GM19043 (cell line): ENCODE results near the gene KPNA1.
A peak's percentile ranks its signal among the peaks of the same experiment; 100 is the strongest.

Experiments used
- ATAC-seq: cut with Tn5 transposase; IDR thresholded peaks from one replicate; pipeline ENCODE4 v1.9.1; 2021; ENCODE audit warnings: low read depth; ENCODE audit not compliant: unreplicated experiment

Gene KPNA1

DNA sequence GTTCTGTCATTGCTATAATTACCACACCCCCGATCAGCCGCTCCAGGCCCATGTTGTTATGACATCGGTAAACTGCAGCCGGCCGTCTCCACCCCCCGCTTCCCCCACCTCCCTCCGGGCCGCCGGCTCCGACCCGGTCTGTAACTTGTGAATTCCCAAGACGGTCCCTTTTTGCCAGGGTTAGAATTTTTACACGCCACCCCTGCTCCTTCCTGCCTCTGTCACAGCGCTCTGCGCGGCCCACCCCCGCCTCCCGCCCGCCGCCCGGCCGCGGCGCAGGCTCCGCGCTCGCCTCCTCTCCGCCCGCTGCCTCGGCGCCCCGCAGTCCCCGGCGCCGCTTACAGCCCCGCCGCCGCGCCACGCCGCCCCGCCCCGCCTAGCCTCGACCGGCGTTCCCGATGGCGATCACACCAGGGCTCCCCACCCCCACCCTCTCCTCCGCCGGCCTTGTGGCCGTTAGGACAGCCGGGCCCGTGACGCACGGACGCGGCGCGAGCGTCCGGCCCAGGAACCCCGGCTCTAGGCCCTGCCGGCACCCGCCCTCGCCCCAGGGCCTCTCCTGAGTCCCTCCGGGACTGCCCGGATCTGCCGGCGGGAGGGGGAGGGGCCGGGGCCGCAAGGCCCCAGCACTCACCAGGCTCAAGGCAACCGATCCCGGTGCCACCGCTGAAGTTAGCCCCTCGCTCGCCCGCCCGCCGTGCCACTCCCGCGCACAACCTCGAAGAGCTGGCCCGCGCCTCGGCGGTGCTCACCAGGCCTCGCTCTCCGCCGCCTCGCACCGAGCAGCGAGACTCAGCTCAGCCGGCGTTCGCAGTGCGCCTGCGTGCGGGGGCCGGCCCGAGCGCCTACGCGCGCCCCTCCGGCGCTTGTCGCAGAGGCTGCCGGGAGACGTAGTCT is at the start of gene KPNA1:
TSS of gene KPNA1 (minus strand) at position 817 of the 897 bp plus-strand sequence. CDS start 18,374 bp downstream, outside the sequence.
- peak; percentile 86 for ATAC-seq

DNA sequence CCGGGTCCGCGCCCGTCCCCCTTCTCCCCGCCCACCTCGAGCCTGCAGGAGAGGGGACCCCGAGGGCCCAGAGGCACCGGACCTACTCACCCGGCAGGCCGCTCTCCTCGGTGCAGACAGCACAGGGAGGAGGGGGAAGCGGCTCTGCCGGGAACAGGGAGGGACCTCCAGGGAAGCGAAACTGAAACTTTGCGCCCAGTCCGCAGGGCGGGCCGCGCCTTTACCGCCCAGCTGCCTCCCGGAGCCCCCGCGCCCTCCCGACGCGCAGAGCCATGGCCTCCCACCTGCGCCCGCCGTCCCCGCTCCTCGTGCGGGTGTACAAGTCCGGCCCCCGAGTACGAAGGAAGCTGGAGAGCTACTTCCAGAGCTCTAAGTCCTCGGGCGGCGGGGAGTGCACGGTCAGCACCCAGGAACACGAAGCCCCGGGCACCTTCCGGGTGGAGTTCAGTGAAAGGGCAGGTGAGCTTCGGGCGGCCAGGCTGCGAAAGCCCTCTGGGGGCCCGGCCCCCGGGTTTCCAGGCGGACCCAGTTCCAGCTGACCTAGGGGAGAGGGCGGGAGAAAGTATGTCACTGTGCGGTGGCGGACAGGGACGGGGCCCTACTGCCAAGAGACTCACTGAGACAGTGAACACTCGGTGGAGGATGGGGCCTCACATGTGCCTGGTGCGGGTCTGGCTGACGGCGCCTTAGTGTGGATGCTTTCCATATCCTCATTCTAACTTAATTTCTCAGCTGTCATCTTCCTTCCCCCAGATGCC is 49.6 kb upstream of the KPNA1 start, which contains the start of the genes DTX3L and PARP9:
TSS of gene DTX3L (plus strand) at position 184 of the 758 bp plus-strand sequence. CDS start at position 273, 89 bp downstream.
TSS of gene PARP9 (minus strand) at position 146 of the 758 bp plus-strand sequence. CDS start 4,680 bp downstream, outside the sequence.
- ATAC-seq, result peak; percentile 57

DNA sequence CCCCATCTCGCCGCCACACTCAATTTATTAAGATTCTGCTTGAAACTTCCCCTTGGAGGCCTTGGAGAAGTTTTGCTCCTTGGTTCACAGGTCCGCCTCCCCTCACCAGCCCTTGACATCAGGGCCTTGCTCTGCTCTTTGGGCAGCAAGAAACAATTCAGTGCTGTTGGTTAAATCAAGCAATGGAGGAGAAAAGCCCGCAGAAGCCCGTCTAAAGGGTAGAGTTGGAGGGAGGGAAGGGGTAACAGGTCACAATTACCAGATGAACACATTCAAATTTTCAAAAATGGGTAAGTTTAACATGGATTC is 48.9 kb upstream of the KPNA1 start:
- ATAC-seq, result no peak

DNA sequence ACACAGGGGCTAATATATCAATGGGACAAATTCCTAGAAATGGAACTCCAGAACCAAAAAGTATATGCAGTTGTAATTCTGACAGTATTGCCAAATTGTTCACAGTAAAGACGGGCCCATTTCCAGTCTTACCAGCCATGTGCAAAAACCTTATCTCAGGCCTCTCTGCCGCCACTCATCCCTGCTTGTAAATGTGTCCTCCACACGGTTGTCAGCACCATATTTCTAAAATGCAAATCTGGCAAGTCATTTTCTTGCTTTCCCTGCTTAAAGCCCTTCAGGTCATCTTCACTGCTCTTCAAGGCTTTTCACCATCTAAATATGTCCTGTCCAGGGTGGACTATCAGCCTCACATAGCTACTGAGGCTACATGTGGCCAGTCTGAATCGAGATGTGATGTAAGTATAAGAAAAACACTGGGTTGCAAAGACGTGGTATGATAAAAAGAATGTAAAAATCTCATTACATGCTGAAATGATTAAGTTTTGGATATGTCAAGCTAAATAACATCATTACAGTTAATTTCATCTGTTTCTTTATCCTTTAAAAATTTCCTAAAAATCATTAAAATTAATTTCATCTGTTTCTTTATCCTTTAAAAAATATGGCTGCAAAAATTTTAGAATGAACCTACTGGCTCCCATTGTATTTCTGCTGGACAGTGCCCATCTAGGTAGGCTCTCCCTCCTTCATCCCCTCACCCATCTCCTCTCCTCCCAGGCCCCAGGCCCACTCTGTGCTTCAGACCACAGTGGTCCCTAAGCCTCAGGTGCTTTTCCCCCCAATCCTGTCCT is 48.4 kb upstream of the KPNA1 start:
- no peak for ATAC-seq

DNA sequence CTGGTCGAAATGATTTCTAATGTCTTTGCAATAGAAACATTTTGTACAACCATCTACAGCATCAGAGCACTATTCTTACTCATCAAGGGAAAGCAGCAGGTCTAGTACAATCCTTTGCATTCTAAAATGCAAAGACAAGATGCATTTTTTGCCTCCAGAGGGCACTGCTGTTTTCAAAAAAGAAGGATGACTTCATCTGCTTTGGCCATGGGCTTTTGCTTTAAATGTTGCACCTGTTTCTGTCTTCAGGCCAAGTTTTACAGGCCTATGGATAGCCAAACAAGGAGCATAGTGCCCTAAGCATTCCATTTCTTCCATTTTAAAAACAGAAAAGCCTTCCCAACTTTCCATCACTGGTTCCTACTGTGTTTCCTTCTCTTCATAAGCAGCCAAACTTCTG is 45.9 kb upstream of the KPNA1 start:
- ATAC-seq, result no peak

DNA sequence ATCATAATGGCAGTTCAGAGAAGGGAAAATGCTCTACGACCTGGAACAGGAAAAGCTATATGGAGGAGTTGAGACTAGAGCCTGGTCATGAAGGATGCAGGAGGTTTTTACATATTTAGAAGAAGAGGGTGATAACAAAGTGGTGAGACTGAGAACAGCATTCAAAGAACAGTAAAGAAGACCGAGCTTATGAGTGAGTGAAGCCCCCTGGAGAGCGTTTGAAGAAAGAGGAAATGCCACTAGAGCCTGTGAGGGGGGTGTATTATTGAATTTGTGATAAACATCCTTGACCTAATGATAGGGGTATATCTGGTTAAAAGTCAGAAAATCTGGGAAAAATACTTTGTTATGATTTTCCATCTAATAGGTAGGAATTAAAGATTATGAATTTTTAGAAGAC is 45.2 kb upstream of the KPNA1 start:
- ATAC-seq, result no peak

DNA sequence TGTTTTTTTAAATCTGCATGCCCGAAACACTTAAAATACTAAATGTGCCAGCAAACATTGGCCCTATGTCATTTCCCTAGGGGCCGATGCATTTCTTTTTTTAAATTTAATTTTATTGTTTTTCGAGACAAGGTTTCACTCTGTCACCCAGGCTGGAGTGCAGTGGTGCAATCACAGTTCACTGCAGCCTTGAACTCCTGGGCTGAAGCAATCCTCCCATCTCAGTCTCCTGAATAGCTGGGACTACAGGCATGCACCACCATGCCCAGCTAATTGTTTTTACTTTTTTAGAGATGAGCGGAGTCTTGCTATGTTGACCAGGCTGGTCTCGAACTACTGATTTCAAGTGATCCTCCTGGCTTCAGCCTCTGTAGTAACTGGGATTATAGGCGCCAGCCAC is 43.9 kb upstream of the KPNA1 start:
- ATAC-seq, result no peak

DNA sequence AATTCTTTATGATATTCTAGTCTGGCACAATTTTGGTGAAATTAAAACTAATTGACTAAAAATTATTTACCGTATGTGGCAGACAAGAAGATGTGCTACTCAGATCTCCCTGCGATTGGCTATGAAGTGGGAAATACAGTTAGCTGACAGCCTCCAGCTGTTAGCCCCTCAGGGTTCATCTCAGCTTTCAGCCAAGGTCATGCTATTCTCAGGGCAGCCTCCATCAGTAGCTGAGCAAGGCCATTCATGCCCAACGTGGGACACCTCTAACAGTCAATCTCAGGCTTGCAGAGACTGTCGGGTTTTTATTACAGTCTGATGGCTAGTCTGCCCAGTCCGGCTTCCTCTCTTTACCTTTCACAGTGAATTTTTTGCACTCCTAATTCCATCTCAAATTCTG is 42.6 kb upstream of the KPNA1 start:
- ATAC-seq, result no peak

DNA sequence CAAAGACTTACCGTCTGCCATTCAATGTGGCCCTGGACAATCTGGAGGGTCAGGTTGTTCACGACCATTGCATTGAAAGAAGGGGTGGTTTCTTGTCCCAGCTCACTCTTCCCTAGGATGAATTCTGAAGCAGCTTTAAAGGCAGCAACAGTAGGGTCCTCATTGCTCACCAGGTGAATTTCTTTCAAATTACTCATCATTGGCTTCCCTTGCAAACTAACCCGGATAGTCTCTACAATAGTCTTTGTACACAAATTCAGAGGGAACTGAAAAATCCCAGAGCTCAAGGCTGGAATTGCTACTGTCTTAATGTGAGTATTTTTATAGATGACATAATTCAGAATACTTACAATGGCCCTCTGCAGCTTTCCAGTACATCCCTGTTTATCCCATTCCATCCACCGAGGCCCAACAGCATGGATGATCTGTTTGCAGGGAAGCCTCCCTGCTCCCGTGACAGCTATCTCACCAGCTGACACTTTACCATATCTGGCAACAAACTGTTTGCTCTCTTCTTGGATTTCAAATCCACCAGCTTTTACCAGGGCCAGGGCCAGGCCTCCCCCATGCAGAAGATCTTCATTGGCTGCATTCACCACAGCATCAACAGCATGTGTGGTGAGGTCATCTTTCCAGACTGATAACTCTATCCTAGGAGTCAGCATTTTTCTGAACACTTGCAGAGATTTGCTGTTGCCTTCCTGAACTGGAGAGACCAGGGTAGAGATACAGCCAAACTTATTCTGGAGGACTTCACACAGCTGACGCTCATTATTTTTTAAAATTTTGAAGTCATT is 40.7 kb upstream of the KPNA1 start:
- ATAC-seq, result no peak

DNA sequence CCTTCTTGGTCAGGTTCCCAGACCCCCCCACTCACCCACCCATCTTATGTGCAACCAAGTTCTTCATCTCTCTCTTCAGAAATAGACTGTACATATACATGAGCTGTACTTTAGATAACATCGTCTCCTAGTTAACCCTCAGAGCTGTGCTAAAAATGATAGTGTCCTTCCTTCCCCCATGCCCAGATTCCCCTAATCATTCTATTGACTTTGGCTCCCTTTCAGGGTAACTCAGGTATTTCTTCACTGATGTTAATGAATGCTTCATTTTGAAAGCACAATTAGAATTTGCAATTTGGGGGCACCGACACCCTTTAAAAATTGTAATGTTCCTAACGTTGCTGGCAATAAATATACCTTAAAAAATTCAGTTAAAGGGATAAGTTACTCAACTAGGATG is 38.4 kb upstream of the KPNA1 start:
- ATAC-seq, result no peak

DNA sequence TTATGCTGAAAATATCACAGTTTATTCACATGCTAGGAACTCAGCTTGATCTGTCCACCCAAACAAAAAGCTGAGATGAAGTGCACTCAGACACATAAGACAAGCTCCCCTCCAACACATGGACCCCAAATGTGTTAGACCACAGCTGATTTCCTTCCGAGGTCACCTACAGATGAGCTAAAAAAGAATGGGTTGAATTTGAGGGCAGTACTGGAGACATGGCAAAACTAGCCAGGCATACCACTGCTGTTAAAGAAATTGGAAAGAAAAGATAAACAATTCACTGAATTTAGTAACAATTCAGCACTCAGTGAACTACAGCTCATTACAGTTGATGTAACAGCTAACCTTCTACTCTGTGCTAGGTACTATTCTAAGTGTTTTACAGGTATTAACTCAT is 33.9 kb upstream of the KPNA1 start:
- ATAC-seq, result no peak

DNA sequence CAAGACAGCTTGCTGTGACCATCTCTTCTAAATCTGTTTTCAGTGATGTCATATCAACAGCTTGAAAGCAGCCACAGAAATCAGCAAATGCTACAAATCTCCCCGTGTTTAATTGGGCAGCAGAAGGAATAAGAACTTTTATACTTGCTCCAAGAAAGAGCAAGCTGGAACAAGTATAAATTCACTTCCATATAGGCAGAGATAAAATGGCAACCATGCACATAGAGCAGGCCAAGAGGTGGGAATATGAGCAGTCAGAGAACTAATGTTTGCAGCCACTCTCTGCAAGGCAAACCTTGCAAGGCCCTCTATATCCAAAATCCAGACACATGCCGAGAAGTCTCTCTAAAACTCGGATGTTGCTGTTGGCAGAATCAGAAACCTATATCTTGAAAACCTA is 33.3 kb upstream of the KPNA1 start:
- no peak for ATAC-seq

DNA sequence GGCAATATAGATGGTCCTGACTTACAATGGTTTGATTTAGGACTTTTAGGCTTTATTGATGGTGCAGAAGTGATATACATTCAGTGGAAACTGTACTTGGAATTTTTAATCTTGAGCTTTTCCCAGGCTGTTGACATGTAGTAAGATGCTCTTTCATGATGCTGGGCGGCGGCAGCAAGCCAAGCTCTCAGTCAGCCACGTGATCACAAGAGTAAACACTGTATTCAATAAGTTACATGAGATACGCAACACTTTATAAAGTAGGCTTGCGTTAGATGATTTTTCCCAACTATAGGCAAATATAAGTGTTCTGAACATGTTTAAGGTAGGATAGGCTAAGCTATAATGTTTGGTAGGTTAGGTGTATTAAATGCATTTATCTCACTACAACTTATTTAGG is 31.4 kb upstream of the KPNA1 start:
- ATAC-seq, result no peak

DNA sequence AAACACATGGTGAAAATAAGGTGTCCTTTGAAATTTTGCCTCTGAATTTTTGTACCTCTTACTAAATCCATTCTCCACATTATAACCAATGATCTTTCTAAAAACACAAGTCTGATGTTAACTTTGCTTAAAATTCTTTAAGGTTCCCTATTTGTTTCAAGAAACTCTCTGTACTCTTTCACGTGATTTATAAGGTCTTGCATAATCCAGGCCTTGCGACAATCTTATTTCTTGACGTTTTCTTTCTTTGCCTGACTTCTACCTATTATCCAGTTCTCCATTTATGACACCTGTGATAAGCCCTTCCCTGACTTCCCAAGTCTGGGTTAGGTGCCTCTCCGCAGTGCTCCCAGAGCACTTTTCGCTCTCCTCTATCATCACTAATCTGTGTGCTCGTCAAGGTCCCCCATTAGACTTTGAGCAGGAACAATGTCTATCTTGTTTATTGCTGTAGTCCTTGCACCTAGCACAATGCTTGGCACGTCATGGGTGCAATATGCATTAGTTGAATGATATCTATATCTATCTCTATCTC is 24.3 kb upstream of the KPNA1 start:
- no peak for ATAC-seq

DNA sequence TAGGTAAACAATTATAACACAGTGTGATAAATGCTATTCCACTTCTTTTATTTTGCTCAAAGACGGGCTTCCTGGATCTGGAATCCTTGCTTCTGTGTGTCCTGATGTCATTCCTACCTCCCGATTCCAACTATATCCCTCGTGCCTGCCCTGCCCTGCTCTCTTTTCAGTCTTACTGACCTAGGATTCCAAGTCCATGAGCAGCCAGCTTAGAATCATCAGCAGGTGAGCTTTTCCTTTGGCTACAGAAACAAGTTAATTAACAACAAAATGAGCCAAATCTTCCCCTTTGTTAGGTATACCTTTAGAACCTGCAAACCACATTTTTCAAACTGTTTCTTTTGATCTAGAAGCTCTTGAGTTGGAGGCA is 21.9 kb upstream of the KPNA1 start:
- no peak for ATAC-seq

DNA sequence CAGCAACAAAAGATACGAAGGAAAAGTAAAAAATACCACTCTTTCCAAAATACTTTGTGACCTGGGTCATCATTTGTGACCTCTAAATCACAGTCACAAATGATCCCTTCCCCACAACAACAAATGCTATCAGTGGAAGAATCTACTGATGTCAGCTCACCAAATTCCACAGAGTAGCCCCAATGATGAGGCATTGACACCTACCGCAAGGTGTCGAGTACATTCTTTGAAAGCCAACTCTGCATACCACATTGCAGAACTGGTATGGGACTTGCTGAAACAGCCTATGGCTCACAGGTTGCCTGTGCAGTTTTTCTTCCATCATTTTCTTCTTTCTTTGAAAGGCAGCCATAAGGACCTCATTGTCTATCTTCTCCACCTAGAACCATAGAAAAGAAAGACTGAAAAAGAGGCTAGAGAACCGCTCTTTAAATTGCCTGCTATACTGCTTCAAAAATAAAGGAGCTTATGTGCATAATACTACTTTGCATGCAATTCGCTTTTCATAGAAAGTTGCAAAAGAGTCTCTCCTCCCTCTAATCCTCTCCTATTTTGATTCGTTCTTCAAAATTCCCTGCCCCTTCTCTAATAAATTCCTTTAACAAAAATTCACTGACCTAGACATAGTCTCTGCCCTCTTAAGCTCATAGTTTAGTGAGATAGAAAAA is 21.4 kb upstream of the KPNA1 start:
- no peak for ATAC-seq

DNA sequence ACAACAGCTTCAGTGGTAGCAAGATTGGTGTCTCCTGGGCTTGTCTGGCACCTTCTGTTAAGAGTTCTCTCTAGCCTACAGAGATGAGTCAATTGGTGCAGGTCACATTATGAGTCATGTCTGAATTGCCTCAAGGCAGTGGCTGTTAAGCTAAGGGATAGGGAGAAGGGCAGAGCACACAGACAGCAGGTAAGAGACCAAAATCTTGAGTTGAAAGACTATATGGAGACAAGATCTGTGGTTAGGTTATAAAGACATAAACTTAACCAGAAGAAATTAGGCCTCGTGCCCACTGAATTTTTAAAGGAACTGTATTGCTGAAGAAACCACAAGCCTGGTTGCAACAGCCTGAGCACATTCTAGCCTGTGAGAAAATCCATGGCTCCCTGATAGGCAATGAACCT is 19.2 kb upstream of the KPNA1 start:
- peak; percentile 99 for ATAC-seq

DNA sequence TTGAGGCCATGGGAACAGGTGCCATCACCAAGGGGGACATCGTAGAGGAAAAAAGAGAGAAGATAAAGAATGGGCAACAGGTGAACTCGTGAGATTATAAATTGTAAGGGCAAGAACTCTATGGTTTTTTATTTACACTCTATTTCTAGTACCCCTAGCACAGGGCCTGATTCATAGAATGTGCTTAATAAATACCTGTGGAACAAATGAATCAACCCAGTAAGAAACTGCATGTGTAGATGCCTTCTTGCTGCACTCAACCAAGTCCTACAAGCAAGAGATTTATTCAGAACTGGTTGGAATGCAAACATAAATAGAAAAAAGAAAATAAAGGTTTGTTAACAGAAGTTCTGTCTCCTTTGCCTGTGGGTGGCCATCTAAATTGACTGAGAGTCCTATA is 18.7 kb upstream of the KPNA1 start:
- ATAC-seq, result no peak

DNA sequence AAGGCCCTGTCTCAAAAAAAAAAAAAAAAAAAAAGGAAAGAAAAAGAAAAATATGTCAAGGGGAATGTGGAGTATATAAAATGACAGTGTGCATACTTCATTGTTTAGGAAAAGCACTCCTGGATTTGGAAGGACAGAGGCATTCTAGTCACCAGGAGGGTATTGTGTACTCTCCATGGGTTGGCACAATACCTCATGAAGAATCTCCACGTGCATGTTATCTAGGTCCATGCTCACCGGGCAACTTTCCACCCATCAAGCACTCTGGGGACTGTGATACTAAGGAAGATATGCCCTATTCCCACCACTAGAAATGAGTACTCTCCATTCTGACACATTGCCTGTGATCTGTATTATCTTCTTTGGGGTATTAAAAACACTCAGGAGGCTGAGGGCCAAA is 15.4 kb upstream of the KPNA1 start:
- ATAC-seq, result no peak
